Neutrophil (primary cell): ENCODE measurements around the gene ATP11A.
"Not testable (repeated sequence)": the region's sequence is repeated elsewhere in the genome, so short reads cannot be mapped to it uniquely, and the experiment has no call there.

Source experiments
- H3K27ac ChIP-seq: fragments of 200-600 bp; sonication (generic); 2 replicates; pipeline ENCODE4 v1.5.1; 2016; ENCODE audit warnings: mild to moderate bottlenecking, moderate library complexity
- H3K27me3 ChIP-seq: fragments of 200-600 bp; sonication (generic); 2 replicates; pipeline ENCODE4 v1.6.0; 2016; ENCODE audit warnings: mild to moderate bottlenecking
- H3K36me3 ChIP-seq: fragments of 200-600 bp; sonication (generic); 2 replicates; pipeline ENCODE4 v1.5.1; 2017
- H3K4me1 ChIP-seq, 2 experiments: fragments of 200-600 bp in 1 of 2; sonication (generic) in 1 of 2; 1 replicate in 1 of 2; 2 replicates in 1 of 2; pipeline versions ENCODE4 v1.5.1 to v1.6.1; 2013 to 2016; ENCODE audit warnings: low read depth in 1 of 2, low read length in 1 of 2, mild to moderate bottlenecking in 1 of 2, moderate library complexity in 1 of 2; ENCODE audit not compliant: control insufficient read depth in 1 of 2, insufficient read depth in 1 of 2
- H3K4me3 ChIP-seq, 2 experiments: fragments of 200-600 bp in 1 of 2; sonication (generic) in 1 of 2; 1 replicate in 1 of 2; 2 replicates in 1 of 2; pipeline ENCODE4 v1.5.1; 2013 to 2016; ENCODE audit warnings: low read depth in 1 of 2, low read length in 1 of 2, mild to moderate bottlenecking in 1 of 2, moderate library complexity in 1 of 2
- H3K9me3 ChIP-seq: fragments of 200-600 bp; sonication (generic); 2 replicates; pipeline ENCODE4 v1.5.1; 2016
- CTCF ChIP-seq: fragments of 200-600 bp; sonication (generic); IDR thresholded peaks from 2 replicates; pipeline ENCODE4 v1.5.1; 2016; ENCODE audit warnings: antibody characterized with exemption

The ATP11A gene

GRCh38 chr13:112871742-112872141, 181.9 kb downstream of the ATP11A start:
- Histone ChIP-seq H3K36me3 (peaks cover 83% of the 10 kb centered on the region), H3K27me3 (no peaks in the 10 kb centered on the region), H3K4me3 (no peak overlapping the region), H3K9me3 (no peaks in the 10 kb centered on the region), H3K27ac (peak overlapping the region; percentile 76), H3K4me1 (peaks cover 31 to 34% of the 10 kb centered on the region in 2 experiments)
- TF ChIP-seq CTCF, result no peak

- H3K36me3 ChIP-seq, result peaks cover 83% of the 10 kb centered on the region
- peak overlapping the region; percentile 76 for H3K27ac ChIP-seq
- H3K4me1 ChIP-seq, result peaks cover 31 to 34% of the 10 kb centered on the region in 2 experiments
- not testable (repeated sequence) for H3K27me3 ChIP-seq, H3K9me3 ChIP-seq
- H3K4me3 ChIP-seq, result peak overlapping the region in 1 of 2 experiments; percentile 44
Measured at GRCh38 chr13:112872657-112873631, 183.1 kb downstream of the ATP11A start.

DNA sequence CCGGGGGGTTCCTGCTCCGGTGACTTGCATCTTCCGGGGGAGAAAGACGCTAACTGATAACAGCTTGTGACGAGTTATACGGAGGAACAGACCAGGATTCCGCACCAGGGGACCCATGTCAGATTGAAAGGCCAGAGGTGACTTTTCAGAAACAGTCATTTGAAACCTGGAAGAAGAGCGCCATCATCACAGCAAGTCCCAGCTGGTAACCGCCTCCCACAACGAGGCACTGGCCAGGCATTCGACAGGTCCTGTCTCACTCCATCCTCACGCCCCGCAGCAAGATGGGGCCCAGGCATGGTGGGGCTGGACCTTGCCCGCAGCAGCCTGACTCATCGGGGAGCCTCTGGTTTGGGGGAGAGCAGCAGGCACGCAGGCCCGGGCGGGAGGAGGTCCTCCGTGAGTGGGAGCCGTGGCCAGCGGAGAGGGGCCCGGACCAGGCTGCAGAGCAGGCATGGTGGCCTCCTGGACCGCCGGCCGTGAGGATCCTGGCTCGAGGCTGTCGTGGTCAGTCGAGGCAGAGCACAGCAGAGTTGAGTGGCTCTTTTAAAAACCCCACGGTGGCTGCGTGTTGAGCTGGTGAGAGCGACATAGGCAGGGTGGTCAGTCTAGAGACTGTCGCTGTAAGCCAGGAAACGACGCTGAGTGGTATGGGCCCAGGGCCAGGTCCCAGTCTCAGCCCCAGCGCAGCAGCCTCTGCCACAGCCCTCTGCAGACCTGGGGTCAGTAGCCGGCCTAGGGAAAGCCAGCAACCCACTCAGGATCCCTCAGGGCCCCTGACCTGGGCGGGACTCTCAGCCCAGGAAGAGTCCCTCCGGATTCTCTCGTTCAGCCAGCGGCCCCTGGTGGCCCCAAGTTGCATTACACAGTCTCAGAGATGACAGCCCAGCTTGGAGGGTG, 184.3 kb downstream of the ATP11A start:
- peak overlapping the region in 1 of 2 experiments; percentile 44 for H3K4me3 ChIP-seq
- H3K36me3 ChIP-seq, result peaks cover 83% of the 10 kb centered on the region
- peaks cover 31 to 34% of the 10 kb centered on the region in 2 experiments for H3K4me1 ChIP-seq
- TF ChIP-seq CTCF, result peak; percentile 75
- no peaks in the 10 kb centered on the region for H3K27me3 ChIP-seq
- peak overlapping the region; percentile 76 for H3K27ac ChIP-seq
- H3K9me3 ChIP-seq, result no peaks in the 10 kb centered on the region

GRCh38 chr13:112874751-112875300, 185.0 kb downstream of the ATP11A start:
- TF ChIP-seq CTCF, result no peak
- Histone ChIP-seq H3K36me3 (peaks cover 83% of the 10 kb centered on the region), H3K4me3 (peak overlapping the region in 1 of 2 experiments; percentile 44), H3K4me1 (peaks cover 31 to 34% of the 10 kb centered on the region in 2 experiments), H3K27ac (peak overlapping the region; percentile 76), H3K9me3 (no peaks in the 10 kb centered on the region), H3K27me3 (no peaks in the 10 kb centered on the region)

DNA sequence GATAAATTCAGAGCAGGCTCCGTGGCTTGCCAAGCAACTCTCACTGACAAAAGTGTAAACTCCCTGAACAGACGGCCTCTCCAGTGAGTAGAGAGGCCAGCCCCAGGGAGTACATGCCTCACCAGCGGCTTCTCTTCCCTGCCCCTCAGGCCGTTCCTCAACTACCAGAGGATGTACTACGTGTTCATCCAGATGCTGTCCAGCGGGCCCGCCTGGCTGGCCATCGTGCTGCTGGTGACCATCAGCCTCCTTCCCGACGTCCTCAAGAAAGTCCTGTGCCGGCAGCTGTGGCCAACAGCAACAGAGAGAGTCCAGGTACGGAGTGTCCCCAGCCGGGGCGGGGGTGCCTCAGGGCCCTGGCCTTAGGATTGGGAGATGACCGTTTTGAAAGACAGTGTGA, 185.8 kb downstream of the ATP11A start:
- Histone ChIP-seq H3K27ac (no peak overlapping the region), H3K9me3 (no peaks in the 10 kb centered on the region), H3K36me3 (peaks cover 83% of the 10 kb centered on the region), H3K27me3 (no peaks in the 10 kb centered on the region), H3K4me3 (no peak overlapping the region), H3K4me1 (peaks cover 31 to 34% of the 10 kb centered on the region in 2 experiments)
- no peak for TF ChIP-seq CTCF
